T-helper 1 cell treated with Interleukin-12 subunit alpha and Interleukin-12 subunit beta and Interleukin-4 antibody, amounts not matched to agents 30 ng/mL and 1 ng/mL, for 36 hours (primary cell): ENCODE results near the gene MUC6. TPM values are rescaled to one million over a fixed set of nuclear protein-coding genes. Genes with fewer than 3 reads are reported as not detected.

Source experiments
- intact Hi-C: fragments of 100-400 bp; cut with micrococcal nuclease; formaldehyde crosslinking; loops from one replicate; pipeline ENCODE4 v1.15.1; 2024
- total RNA-seq: library from RNA; stranded (reverse); gene quantifications from 2 replicates; pipeline ENCODE4 v1.2.3, GENCODE V29; 2022

MUC6 gene, protein sequence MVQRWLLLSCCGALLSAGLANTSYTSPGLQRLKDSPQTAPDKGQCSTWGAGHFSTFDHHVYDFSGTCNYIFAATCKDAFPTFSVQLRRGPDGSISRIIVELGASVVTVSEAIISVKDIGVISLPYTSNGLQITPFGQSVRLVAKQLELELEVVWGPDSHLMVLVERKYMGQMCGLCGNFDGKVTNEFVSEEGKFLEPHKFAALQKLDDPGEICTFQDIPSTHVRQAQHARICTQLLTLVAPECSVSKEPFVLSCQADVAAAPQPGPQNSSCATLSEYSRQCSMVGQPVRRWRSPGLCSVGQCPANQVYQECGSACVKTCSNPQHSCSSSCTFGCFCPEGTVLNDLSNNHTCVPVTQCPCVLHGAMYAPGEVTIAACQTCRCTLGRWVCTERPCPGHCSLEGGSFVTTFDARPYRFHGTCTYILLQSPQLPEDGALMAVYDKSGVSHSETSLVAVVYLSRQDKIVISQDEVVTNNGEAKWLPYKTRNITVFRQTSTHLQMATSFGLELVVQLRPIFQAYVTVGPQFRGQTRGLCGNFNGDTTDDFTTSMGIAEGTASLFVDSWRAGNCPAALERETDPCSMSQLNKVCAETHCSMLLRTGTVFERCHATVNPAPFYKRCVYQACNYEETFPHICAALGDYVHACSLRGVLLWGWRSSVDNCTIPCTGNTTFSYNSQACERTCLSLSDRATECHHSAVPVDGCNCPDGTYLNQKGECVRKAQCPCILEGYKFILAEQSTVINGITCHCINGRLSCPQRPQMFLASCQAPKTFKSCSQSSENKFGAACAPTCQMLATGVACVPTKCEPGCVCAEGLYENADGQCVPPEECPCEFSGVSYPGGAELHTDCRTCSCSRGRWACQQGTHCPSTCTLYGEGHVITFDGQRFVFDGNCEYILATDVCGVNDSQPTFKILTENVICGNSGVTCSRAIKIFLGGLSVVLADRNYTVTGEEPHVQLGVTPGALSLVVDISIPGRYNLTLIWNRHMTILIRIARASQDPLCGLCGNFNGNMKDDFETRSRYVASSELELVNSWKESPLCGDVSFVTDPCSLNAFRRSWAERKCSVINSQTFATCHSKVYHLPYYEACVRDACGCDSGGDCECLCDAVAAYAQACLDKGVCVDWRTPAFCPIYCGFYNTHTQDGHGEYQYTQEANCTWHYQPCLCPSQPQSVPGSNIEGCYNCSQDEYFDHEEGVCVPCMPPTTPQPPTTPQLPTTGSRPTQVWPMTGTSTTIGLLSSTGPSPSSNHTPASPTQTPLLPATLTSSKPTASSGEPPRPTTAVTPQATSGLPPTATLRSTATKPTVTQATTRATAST (N-terminal part only)
- total RNA-seq: not detected in 2 replicates

DNA sequence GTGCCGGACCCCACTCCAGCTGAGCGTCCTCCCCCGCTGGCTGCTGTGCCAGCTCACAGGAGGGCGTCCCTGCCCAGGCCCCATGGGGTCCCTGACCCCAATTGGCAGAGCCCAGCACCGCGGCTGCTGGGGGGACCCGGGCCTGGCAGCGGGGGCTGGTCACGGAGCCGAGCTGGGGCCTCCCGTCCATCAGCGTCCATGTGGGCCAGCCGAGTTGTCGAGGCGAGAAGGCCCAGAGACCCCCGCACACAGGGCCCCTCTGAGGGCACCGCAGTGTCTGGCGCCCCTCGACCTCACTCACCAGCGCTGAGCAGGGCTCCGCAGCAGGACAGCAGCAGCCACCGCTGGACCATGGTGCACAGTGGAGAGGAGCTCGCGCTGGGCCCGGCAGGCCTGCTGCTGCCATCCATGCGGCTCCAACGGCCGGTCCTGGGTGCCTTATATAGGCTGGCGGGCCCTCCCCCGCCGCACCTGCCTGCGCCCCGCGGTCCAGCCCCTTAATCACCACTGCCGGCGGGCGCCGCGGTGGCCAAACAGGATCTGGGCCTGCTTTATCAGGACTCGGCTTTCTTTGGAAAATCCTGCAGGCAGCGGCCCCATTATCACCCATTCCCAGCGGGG is at the start of gene MUC6:
TSS of gene MUC6 (minus strand) at position 416 of the 621 bp plus-strand sequence. CDS start at position 353, 63 bp downstream.
- intact Hi-C loops: no loop called here

DNA sequence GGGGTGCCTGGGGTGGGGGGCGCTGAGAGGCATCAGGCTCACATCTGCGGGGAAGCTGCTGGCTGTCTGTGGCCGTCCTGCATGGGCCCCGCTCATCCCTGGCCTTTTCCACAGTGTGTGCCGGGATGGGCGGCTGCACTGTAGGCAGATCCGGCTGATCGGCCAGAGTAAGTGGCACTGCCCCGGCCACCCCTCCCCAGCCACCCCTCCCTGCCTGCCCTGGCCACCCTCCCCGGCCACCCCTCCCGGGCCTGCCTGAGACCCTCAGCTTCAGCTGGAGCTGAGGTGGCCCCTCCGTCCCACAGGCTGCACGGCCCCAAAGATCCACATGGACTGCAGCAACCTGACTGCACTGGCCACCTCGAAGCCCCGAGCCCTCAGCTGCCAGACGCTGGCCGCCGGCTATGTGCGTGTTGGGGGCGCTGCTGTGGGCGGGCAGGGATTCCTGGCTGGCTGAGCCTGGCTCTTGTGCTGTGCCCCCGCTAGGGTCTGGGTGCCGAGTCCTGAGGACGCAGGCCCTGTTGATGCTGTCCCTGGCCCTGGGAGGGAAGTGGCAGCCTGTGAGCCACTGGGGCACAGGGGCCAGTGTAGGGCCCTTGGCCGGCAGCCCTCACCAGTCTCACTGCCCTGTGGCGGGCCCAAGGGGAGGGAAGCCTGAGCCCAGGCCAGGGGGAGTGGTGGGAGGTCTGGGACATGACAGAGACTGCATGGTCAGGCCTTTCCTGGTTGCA is 49.1 kb upstream of the MUC6 start:
- intact Hi-C loops: no loop called here

DNA sequence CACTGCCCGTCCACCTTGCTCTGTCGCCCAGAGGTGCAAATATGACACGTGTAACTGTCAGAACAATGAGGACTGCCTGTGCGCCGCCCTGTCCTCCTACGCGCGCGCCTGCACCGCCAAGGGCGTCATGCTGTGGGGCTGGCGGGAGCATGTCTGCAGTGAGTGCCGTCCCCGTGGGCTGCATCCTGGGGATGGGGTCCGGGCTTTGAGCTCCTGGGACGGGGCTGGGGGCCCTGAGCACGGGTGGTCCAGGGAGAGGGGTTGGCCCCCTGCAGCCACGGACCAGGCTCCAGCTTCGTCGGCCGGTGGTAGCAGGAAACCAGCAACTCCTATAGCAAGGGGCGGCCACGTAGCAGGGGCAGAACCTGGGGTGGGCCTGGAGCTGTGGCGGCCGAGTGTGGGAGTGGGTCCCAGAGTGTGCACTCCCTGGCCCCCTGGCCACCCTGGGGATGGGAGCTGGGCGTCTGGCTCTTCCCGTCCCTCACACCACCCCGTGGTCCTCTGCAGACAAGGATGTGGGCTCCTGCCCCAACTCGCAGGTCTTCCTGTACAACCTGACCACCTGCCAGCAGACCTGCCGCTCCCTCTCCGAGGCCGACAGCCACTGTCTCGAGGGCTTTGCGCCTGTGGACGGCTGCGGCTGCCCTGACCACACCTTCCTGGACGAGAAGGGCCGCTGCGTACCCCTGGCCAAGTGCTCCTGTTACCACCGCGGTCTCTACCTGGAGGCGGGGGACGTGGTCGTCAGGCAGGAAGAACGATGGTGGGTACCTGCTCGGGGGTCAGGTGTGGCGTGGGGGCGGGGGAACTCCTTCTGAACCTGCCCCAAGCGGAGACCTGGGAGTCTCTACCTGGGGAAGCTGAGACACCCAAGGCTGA is 48.3 kb upstream of the MUC6 start:
- intact Hi-C loops: no loop called here

DNA sequence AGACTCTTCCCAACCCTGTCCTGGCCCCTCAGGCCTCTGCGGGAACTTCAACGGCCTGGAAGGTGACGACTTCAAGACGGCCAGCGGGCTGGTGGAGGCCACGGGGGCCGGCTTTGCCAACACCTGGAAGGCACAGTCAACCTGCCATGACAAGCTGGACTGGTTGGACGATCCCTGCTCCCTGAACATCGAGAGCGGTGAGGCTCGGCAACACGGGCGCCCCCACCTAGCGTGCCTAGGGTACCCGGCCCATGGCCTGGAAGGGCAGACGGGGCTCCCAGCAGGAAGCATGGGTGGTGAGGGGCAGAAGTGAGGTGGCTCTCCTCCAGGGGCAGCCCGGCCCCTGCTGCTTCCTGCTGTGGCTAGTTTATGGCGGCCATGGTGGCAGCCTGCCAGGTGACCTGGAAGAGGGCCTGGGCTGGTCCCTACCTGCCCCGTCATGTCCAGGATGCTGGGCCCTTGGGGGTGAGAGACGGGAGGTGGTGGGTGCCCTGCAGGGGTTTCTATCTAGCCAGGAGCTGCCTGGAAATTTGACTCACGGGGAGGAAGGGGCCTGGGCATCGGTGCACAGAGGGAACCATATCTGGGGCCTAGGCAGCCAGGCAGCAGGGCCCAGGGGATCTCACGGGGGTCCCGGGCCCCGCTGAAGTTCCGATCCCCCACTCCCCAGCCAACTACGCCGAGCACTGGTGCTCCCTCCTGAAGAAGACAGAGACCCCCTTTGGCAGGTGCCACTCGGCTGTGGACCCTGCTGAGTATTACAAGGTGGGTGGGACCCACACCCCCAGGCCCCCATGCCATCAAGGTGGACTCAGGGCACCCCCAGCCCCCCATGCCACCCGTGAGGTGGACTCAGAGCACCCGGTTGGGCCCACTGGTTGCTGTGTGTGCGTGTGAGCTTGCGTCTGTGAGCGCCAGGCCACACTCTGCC is 47.4 kb upstream of the MUC6 start:
- intact Hi-C loops: no loop called here

DNA sequence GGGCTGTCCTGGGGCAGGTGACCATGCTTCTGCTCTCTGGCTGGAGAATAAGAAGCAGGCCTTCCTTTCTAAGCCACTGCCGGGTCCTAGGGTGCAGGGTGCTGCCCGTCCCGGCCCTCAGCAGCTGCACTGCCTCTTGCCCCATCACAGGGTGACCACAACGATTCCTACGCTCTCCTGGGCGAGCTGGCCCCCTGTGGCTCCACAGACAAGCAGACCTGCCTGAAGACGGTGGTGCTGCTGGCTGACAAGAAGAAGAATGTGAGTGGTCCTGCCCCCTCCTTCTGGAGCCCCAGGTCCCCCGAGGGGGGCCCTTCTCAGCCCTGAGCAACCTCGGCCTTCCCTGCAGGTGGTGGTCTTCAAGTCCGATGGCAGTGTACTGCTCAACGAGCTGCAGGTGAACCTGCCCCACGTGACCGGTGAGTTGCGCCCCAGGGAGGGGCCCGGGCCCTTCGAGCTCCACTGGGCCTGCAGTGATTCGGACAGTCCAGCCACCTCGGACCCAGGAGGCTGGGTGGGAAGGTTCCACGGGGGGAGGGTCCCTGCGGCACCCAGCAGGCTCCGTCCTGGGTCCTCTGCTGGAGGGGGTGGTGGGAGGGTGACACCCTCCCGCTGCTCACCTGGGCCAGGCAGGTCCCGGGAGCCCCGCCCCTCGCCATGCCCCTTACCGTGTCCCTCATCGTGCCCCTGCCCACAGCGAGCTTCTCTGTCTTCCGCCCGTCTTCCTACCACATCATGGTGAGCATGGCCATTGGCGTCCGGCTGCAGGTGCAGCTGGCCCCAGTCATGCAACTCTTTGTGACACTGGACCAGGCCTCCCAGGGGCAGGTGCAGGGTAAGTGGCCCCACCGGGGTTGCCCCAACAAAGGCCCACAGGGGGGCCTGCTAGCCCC is 46.5 kb upstream of the MUC6 start:
- intact Hi-C loops: no loop called here

DNA sequence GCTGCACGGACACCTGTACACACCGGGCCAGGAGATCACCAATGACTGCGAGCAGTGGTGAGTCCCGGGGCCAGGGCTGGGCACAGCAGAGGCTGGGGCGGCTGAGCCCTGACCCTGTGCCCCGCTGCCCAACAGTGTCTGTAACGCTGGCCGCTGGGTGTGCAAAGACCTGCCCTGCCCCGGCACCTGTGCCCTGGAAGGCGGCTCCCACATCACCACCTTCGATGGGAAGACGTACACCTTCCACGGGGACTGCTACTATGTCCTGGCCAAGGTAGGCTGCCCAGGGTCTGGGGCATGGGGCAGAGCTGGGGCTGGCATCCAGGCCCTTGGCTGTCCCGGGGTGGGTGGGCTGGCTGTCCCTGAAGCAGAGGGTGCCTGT is 45.8 kb upstream of the MUC6 start:
- intact Hi-C loops: no loop called here

DNA sequence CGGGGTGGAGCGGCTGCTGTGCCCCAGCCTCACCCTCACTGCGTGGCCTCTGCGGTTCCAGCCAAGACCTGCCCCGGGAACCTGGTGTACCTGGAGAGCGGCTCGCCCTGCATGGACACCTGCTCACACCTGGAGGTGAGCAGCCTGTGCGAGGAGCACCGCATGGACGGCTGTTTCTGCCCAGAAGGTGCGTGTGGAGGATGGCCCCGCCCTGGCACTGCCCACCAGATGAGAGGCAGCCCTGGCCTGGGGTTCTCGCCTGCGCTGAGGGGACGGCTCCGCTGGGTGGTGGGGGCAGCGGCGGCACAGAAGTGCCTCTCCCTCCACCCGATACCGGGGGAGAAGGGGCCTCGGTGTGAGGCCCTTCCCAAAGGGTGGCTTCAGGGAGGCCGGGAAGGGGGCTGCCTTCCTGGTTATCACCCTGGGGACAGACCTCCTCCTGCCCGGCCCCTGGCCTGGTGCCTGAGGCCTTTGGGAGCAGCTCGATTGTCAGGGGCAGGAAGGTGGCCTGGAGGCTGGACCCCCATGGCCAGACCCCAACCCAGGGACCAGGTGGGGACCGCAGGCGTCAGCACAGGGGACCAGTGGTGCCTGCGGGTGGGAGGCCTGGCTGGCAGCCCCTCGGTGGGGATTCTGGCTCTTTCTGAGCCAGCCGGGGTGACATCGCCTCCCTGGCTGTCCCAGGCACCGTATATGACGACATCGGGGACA is 45.2 kb upstream of the MUC6 start:
- intact Hi-C loops: no loop called here

DNA sequence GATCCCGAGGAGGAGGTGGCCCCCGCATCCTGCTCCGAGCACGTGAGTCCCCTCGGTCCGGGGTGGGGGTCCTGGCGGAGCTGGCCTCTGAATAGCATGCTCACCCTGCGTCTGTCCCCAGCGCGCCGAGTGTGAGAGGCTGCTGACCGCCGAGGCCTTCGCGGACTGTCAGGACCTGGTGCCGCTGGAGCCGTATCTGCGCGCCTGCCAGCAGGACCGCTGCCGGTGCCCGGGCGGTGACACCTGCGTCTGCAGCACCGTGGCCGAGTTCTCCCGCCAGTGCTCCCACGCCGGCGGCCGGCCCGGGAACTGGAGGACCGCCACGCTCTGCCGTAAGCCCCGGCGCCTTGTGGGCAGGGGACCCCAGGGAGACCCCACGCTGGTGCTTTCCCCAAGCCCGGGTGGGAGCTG is 41.7 kb upstream of the MUC6 start:
- intact Hi-C loops: no loop called here

DNA sequence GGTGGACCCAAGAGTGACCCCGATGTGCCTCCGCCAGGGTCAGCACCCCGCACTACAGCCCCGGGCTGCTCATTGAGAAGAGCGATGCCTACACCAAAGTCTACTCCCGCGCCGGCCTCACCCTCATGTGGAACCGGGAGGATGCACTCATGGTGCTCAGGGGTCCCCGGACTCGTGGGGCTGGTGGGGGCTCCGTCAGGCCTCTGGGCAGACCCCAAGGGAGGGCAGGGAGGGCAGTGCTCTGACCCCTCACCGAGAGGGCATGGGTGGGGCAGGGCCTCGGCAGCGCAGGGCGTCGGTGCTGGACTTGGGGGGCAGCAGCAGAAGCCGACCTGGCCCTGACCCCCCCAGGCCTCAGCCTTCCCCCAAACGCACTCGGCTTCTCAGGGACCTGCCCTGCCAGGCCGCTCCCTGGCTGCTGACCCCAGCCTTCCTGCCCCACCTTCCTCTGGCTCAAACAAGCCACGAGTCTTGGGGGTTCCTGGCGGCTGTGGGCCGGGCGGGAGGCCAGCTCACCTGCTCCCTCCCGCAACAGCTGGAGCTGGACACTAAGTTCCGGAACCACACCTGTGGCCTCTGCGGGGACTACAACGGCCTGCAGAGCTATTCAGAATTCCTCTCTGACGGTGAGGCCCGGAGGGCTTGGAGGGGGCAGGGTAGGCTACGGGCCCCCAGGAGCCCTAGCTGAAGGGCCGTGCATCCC is 41.0 kb upstream of the MUC6 start:
- intact Hi-C loops: no loop called here

DNA sequence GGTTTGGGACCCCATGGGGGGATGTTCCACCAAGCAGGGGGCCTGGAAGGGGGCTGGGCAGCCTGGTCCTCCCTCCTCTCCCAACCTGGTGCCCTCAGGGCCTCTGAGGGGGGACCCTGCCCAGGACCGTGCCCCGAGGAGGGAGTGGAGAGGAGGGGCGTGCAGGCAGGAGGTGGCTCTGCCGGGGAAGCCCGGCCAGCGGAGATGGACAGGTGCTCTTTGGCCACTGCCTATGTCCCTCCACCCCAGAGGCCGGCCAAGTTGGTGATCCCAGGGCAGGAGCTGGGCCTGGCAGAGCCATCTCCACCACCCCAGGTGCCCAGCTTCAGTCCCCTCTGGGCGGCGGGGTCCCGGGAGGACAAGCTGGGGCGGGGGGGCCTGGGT is 40.5 kb upstream of the MUC6 start:
- intact Hi-C loops: no loop called here

DNA sequence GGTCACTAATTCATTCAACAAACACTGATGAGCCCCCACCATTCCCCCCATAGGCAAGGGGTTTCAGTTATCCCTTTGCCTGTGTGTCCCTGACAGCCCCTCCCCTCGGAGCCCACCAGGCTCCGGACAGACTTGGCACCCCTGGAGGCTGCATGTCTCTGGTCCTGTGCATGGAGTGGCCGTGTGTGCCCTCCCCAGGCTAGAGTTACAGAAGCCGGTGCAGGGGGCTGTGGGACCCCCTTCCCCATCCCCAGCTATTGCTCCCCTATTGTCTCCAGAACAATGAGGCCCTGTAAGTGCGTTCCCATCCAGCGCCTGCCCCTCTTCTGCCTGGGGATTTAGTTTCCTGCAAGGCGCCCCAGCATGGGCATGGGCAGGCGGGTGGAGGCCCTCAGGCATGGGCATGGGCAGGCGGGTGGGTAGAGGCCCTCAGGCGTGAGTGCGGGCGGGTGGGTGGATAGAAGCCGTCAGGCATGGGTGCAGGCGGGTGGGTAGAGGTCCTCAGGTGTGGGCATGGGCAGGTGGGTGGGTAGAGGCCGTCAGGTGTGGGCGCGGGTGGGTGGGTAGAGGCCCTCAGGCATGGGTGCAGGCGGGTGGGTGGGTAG is 39.6 kb upstream of the MUC6 start:
- intact Hi-C loops: no loop called here

DNA sequence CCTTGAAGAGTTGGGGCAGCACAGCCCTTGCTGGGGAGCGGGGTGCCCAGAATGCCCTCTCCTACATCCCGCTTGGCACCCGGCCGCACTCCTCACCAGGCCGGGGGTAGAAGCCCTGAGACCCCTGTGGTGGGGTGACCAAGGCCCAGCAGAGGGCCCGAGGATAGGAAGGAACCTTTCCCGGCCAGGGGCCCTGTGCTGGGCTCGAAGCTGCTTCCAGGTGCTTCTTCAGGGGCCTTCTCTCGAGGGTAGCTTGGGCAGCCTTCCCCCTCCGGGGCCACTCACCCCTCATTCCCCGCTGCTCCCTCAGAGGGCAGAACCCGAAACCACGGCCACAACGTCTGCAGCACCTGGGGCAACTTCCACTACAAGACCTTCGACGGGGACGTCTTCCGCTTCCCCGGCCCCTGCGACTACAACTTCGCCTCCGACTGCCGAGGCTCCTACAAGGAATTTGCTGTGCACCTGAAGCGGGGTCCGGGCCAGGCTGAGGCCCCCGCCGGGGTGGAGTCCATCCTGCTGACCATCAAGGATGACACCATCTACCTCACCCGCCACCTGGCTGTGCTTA is 38.9 kb upstream of the MUC6 start:
- intact Hi-C loops: no loop called here

DNA sequence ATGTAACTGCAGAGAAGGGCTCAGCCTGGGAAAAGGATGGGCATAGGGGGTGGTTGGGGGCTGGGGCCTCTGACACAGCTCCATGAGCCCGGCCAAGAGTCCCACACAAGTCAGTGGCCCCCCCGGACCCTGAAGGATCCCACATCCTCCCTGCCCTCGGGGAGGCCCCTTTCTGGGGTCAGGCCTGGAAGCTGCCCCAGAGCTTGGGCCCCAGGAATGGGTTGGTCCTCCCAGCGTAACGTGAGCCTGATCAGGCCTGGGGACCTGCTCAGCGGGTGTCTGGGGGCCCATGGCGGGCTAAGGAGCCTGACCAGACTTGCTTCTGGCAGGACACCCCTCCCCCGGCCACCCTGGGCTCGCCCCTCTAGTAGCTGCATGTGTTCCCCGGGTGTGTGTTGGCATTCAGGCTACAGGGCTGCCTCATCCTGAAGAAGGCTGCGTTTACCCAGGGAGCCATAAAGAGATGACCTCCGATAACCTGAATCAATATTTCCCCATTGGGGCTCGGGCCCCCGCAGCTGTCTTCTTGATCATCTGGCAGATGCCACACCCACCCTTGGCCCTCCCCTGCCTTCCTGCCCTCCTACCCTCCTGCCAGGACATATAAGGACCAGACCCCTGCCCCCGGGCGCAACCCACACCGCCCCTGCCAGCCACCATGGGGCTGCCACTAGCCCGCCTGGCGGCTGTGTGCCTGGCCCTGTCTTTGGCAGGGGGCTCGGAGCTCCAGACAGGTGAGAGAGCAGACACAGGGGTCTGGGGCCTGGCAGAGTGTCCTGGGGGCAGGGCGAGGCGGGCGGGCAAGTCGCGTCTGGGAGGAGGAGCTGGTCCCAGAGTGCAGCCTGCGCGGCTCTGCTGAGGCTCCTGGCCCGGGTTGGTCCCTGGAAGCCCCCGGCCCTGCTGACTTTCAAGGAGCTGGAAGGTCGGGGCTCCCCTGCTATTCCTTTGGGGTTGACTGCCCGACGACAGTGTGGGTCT is 38.0 kb upstream of the MUC6 start, which contains the start of gene MUC2:
TSS of gene MUC2 (plus strand) at position 631 of the 978 bp plus-strand sequence.
- intact Hi-C loops: no loop called here

DNA sequence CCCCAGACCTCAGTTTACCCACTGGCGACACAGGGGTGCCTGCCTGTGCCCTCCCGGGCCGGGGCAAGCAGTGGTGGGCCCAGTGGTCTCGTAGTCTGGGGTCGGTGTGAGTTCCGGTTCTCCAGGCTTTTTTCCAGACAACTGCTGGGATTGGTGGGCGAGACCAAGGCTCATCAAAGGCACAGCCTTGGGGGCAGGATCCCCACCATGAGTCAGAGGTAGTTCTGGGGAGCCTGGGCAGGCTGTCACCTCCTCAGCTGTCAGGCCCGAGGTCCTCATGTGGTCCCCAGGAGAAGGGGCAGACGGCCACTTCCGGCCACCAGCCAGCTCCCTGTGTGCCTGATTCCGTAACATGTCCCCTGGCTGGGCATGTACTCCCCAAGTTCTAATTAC is 37.3 kb upstream of the MUC6 start:
- intact Hi-C loops: no loop called here
